Adrenal gland (tissue), 12 donors: ENCODE measurements around the gene COG7. TPM values are rescaled to one million over a fixed set of nuclear protein-coding genes. Genes with fewer than 3 reads are reported as not detected.

Experiments used
- DNase-seq, 7 donors: peaks; one replicate each; pipeline ENCODE4 v3.0.0-alpha.2; 2019 to 2020
- H3K27ac ChIP-seq, 5 donors: fragments of 200-600 bp; sonication (generic) in 4 of 5; 1 replicate in 3 of 5; 2 replicates in 2 of 5; pipeline versions ENCODE4 v1.5.1 to v1.8.0; 2016 to 2020; ENCODE audit warnings: mild to moderate bottlenecking in 1 of 5
- H3K27me3 ChIP-seq: fragments of 200-600 bp; 2 replicates; pipeline ENCODE4 v1.8.0; 2021
- H3K36me3 ChIP-seq, 2 donors: fragments of 200-600 bp; replicated peaks in 1 of 2; 1 replicate in 1 of 2; 2 replicates in 1 of 2; pipeline versions ENCODE4 v1.5.1 to v1.8.0; 2018 to 2022
- H3K4me1 ChIP-seq, 2 donors: fragments of 200-600 bp; replicated peaks in 1 of 2; 1 replicate in 1 of 2; 2 replicates in 1 of 2; pipeline versions ENCODE4 v1.5.1 to v1.8.0; 2018 to 2021
- H3K4me3 ChIP-seq, 4 donors: fragments of 200-600 bp; sonication (generic) in 3 of 4; one replicate each; pipeline ENCODE4 v1.5.1; 2016 to 2018
- H3K9me3 ChIP-seq, 3 donors: fragments of 200-600 bp; sonication (generic) in 1 of 3; replicated peaks in 1 of 3; 1 replicate in 2 of 3; 2 replicates in 1 of 3; pipeline versions ENCODE4 v1.5.1 to v1.8.0; 2016 to 2021
- CTCF ChIP-seq, 6 experiments: fragments of 450-650 bp in 4 of 6; fragments of 200-600 bp in 2 of 6; sonication (generic) in 1 of 6; IDR thresholded peaks; 1 replicate in 5 of 6; 2 replicates in 1 of 6; pipeline versions ENCODE4 v1.5.1 to v1.8.0; 2016 to 2021; ENCODE audit warnings: antibody characterized with exemption in 6 of 6, mild to moderate bottlenecking in 2 of 6, moderate library complexity in 1 of 6
- POLR2A ChIP-seq, 2 donors: fragments of 450-650 bp; IDR thresholded peaks; one replicate each; pipeline ENCODE4 v1.6.1; 2017; ENCODE audit warnings: antibody characterized with exemption in 2 of 2, mild to moderate bottlenecking in 2 of 2, moderate library complexity in 1 of 2
- WGBS, 4 donors: extraction: QIAGEN DNeasy Blood & Tissue Kit in 2 of 4; methylation state at CpG; one replicate each; pipeline versions ENCODE4 v1.1.5 to v1.1.7; 2013 to 2017; 5-methylcytosine and 5-hydroxymethylcytosine counted together
- intact Hi-C, 2 donors: fragments of 100-400 bp; cut with DNase I; formaldehyde crosslinking; loops; one replicate each; pipeline versions ENCODE4 v1.14.1 to v1.15.0; 2022 to 2023
- polyA plus RNA-seq, 3 donors: library from polyadenylated mRNA; stranded (reverse); fragments of 200-250 nt in 2 of 3; fragments of 350-450 nt in 1 of 3; fragmentation: Illumina TruSeq in 1 of 3; extraction: RNeasy Lipid Tissue Mini Kit (QIAGEN cat#74804) in 1 of 3; gene quantifications; one replicate each; pipeline ENCODE4 v1.2.3, GENCODE V29; 2013 to 2014
- small RNA-seq, 2 donors: library from RNA; depleted of rRNA; stranded (forward); fragments of <200 nt; gene quantifications; one replicate each; pipeline ENCODE3, GENCODE V24; 2016
- total RNA-seq, 9 donors: library from RNA; depleted of rRNA in 4 of 9; stranded (reverse); fragments of >200 nt in 4 of 9; fragments of 120-200 nt in 1 of 9; fragmentation: NEBNext Ultra II Directional in 1 of 9; extraction: Animal tissue kit (Norgen Biotek cat#: 25700) in 1 of 9; gene quantifications; one replicate each; pipeline versions ENCODE4 v1.1.0 to v1.2.4, GENCODE V29; 2013 to 2023
- donor health status: healthy with polysubstance abuse.
- donor health status: Bipolar disorder and iron deficiency.
- donor health status: DM: yes; HTN: yes; CAD: no.
- donor health status: DM: no; HTN: no; CAD: no.
- donor health status: DM: no; HTN: no; CAD: no.
- donor health status: DM: yes; HTN: yes; CAD: no.

COG7 gene
- total and polyA plus RNA-seq, 12 donors, result 10.7 to 50.1 (median 21.4) TPM

- WGBS, 4 donors, result 61 to 91% (median 79%) methylated on average over 3 of the region's 3 CpGs
- Histone ChIP-seq H3K4me3 (no peak overlapping the region), H3K36me3 (no peaks in the 10 kb centered on the region), H3K9me3 (no peaks in the 10 kb centered on the region), H3K27ac (no peak overlapping the region), H3K27me3 (peaks cover 4% of the 10 kb centered on the region), H3K4me1 (no peaks in the 10 kb centered on the region)
- no peak for TF ChIP-seq CTCF (IDR thresholded peaks at IDR 0.05)
- TF ChIP-seq POLR2A (IDR thresholded peaks at IDR 0.05), result no peak
- no peak for DNase-seq
- intact Hi-C loops, result no loop called here
These were observed 113.2 kb downstream of the COG7 start for GRCh38 chr16:23339787-23340186.

Small RNAs within 50 kb of the gene (small RNA-seq; reads per million reads assigned to genes)
- 0 reads per million in 2 donors for gene RF00072

Other genes starting within 250 kb of the COG7 start
- gene SCNN1B, start 150.9 kb downstream of the COG7 start, total RNA-seq, result 1 to 10 TPM in 3 of 9 donors, under 1 TPM in 2, not detected in 4; 0.28 to 1.8 (median 1.0) TPM
- 1 to 10 TPM in 2 of 3 donors, under 1 TPM in 1; 0.33 to 2.2 (median 1.4) TPM for gene SCNN1B, start 150.9 kb downstream of the COG7 start, polyA plus RNA-seq
- gene GGA2, start 57.3 kb upstream of the COG7 start, total RNA-seq, result 100 to 1,000 TPM in 7 of 9 donors, 10 to 100 TPM in 2; 57.4 to 143 (median 117) TPM
- gene GGA2, start 57.3 kb upstream of the COG7 start, polyA plus RNA-seq, result 100 to 1,000 TPM in 1 of 3 donors, 10 to 100 TPM in 2; 37.7 to 129 (median 66.5) TPM
- gene EARS2, start 104.2 kb upstream of the COG7 start, total RNA-seq, result 10 to 100 TPM; 20.0 to 85.7 (median 29.5) TPM
- 10 to 100 TPM; 30.0 to 44.6 (median 38.4) TPM for gene EARS2, start 104.2 kb upstream of the COG7 start, polyA plus RNA-seq
- gene UBFD1, start 104.5 kb upstream of the COG7 start, total RNA-seq, result 100 to 1,000 TPM in 3 of 9 donors, 10 to 100 TPM in 6; 58.5 to 151 (median 94.5) TPM
- gene UBFD1, start 104.5 kb upstream of the COG7 start, polyA plus RNA-seq, result 10 to 100 TPM in 2 of 3 donors, 1 to 10 TPM in 1; 9.5 to 65.8 (median 10.9) TPM
- 100 to 1,000 TPM; 103 to 306 (median 137) TPM for gene NDUFAB1, start 143.1 kb upstream of the COG7 start, total RNA-seq
- 100 to 1,000 TPM in 1 of 3 donors, 10 to 100 TPM in 2; 67.6 to 170 (median 81.6) TPM for gene NDUFAB1, start 143.1 kb upstream of the COG7 start, polyA plus RNA-seq
- 10 to 100 TPM in 4 of 9 donors, 1 to 10 TPM in 5; 2.8 to 12.9 (median 9.8) TPM for gene PALB2, start 188.1 kb upstream of the COG7 start, total RNA-seq
- 10 to 100 TPM in 2 of 3 donors, 1 to 10 TPM in 1; 9.6 to 16.4 (median 11.8) TPM for gene PALB2, start 188.1 kb upstream of the COG7 start, polyA plus RNA-seq
- gene DCTN5, start 188.3 kb upstream of the COG7 start, total RNA-seq, result 10 to 100 TPM; 22.7 to 67.8 (median 43.1) TPM
- gene DCTN5, start 188.3 kb upstream of the COG7 start, polyA plus RNA-seq, result 10 to 100 TPM in 1 of 3 donors, 1 to 10 TPM in 2; 7.9 to 64.4 (median 9.8) TPM
- 1 to 10 TPM in 7 of 9 donors, under 1 TPM in 2; 0.18 to 4.8 (median 3.0) TPM for gene PLK1, start 225.7 kb upstream of the COG7 start, total RNA-seq
- gene PLK1, start 225.7 kb upstream of the COG7 start, polyA plus RNA-seq, result 1 to 10 TPM; 1.2 to 2.8 (median 2.6) TPM